Suppressor macrophage treated with lipopolysaccharide for 4 hours (primary cell): ENCODE data around the gene ELF1.
A peak's percentile ranks its signal among the peaks of the same experiment; 100 is the strongest.
"Not testable (repeated sequence)": the region's sequence is repeated elsewhere in the genome, so short reads cannot be mapped to it uniquely, and the experiment has no call there.

Experiments
- DNase-seq: peaks from one replicate; pipeline ENCODE4 v3.0.0-alpha.2; 2020

ELF1 gene

GRCh38 chr13:40981361-40981760 lies 37.8 kb downstream of the ELF1 start:
- DNase-seq, result peak; percentile 84

GRCh38 chr13:40980461-40980860 lies 38.7 kb downstream of the ELF1 start:
- no peak for DNase-seq

GRCh38 chr13:40979232-40979631 lies 39.9 kb downstream of the ELF1 start:
- no peak for DNase-seq

- not testable (repeated sequence) for DNase-seq
Observed at GRCh38 chr13:40978109-40978508, 41.0 kb downstream of the ELF1 start.

GRCh38 chr13:40975441-40975840 lies 43.7 kb downstream of the ELF1 start:
- DNase-seq, result no peak

GRCh38 chr13:40974460-40975407 lies 44.4 kb downstream of the ELF1 start:
- peak; percentile 44 for DNase-seq

GRCh38 chr13:40973409-40973808 lies 45.7 kb downstream of the ELF1 start:
- DNase-seq, result no peak

- DNase-seq, result no peak
Observed at GRCh38 chr13:40971321-40971720, 47.8 kb downstream of the ELF1 start.

GRCh38 chr13:40970803-40971202 lies 48.3 kb downstream of the ELF1 start:
- no peak for DNase-seq

- DNase-seq, result peak; percentile 70
Observed at GRCh38 chr13:40969169-40969901, 49.8 kb downstream of the ELF1 start.

GRCh38 chr13:40968416-40969000 lies 50.6 kb downstream of the ELF1 start:
- no peak for DNase-seq

- peak; percentile 89 for DNase-seq
Observed at GRCh38 chr13:40966298-40966697, 52.8 kb downstream of the ELF1 start.

- DNase-seq, result peak; percentile 33
Observed at GRCh38 chr13:40963927-40964326, 55.2 kb downstream of the ELF1 start.

GRCh38 chr13:40961826-40962225 lies 57.3 kb downstream of the ELF1 start:
- no peak for DNase-seq

GRCh38 chr13:40961214-40961613 lies 57.9 kb downstream of the ELF1 start:
- peak; percentile 67 for DNase-seq

GRCh38 chr13:40960716-40961115 lies 58.4 kb downstream of the ELF1 start:
- no peak for DNase-seq

- no peak for DNase-seq
Observed at GRCh38 chr13:40958655-40959054, 60.5 kb downstream of the ELF1 start.

GRCh38 chr13:40946485-40946884 lies 72.6 kb downstream of the ELF1 start:
- no peak for DNase-seq

- no peak for DNase-seq
Observed at GRCh38 chr13:40943073-40943472, 76.0 kb downstream of the ELF1 start.

- DNase-seq, result no peak
Observed at GRCh38 chr13:40941581-40941980, 77.5 kb downstream of the ELF1 start.

GRCh38 chr13:40940841-40941240 lies 78.3 kb downstream of the ELF1 start:
- no peak for DNase-seq

GRCh38 chr13:40933508-40934204 lies 85.5 kb downstream of the ELF1 start:
- no peak for DNase-seq

- no peak for DNase-seq
Observed at GRCh38 chr13:40932252-40932651, 86.9 kb downstream of the ELF1 start.
